Measurements from ENCODE around the gene MRPL47. TPM values are rescaled to one million over a fixed set of nuclear protein-coding genes. Genes with fewer than 3 reads are reported as not detected.

The MRPL47 gene
- total and polyA plus RNA-seq, 2 experiments from 2014 or later: 32.0 to 106 TPM

GRCh38 chr3:179541596-179541995 lies 62.8 kb downstream of the MRPL47 start:
- no peaks in the 10 kb centered on the region for H3K9me3 ChIP-seq (ENCODE audit: low read depth)
- no peaks in the 10 kb centered on the region for H3K36me3 ChIP-seq
- DNase-seq (ENCODE audit: low read depth in 1 of 2, low spot score in 1 of 2): no peak
- TF ChIP-seq CTCF (IDR thresholded peaks at IDR 0.05; ENCODE audit: low read depth, low read length): no peak
- H3K27ac ChIP-seq: no peak overlapping the region
- H3K4me3 ChIP-seq: no peak overlapping the region
- H3K4me1 ChIP-seq (ENCODE audit: low read depth): no peaks in the 10 kb centered on the region
- H3K27me3 ChIP-seq: no peaks in the 10 kb centered on the region

- no peak for DNase-seq (ENCODE audit: low read depth in 1 of 2, low spot score in 1 of 2)
- no peaks in the 10 kb centered on the region for H3K27me3 ChIP-seq
Observed at GRCh38 chr3:179541094-179541493, 63.3 kb downstream of the MRPL47 start.

More at GRCh38 chr3:179541094-179541493, 63.3 kb downstream of the MRPL47 start:
- no peak overlapping the region for H3K4me3 ChIP-seq
- H3K9me3 ChIP-seq (ENCODE audit: low read depth): no peaks in the 10 kb centered on the region
- H3K4me1 ChIP-seq (ENCODE audit: low read depth): no peaks in the 10 kb centered on the region
- no peak for TF ChIP-seq CTCF (IDR thresholded peaks at IDR 0.05; ENCODE audit: low read depth, low read length)
- H3K27ac ChIP-seq: no peak overlapping the region
- H3K36me3 ChIP-seq: no peaks in the 10 kb centered on the region

Other genes starting within 250 kb of the MRPL47 start
- gene GNB4, start 153.2 kb downstream of the MRPL47 start, total RNA-seq: 19.9 and 26.7 TPM in 2 replicates
- 18.4 and 29.6 TPM in 2 replicates for gene GNB4, start 153.2 kb downstream of the MRPL47 start, polyA plus RNA-seq
- gene ACTL6A, start 41.7 kb downstream of the MRPL47 start, total RNA-seq: 68.1 and 80.4 TPM in 2 replicates
- gene ACTL6A, start 41.7 kb downstream of the MRPL47 start, polyA plus RNA-seq: 58.3 and 62.5 TPM in 2 replicates
- 140 and 174 TPM in 2 replicates for gene NDUFB5, start 156 bp upstream of the MRPL47 start, total RNA-seq
- 309 and 317 TPM in 2 replicates for gene NDUFB5, start 156 bp upstream of the MRPL47 start, polyA plus RNA-seq
- gene USP13, start 48.4 kb upstream of the MRPL47 start, total RNA-seq: 28.6 and 30.6 TPM in 2 replicates
- gene USP13, start 48.4 kb upstream of the MRPL47 start, polyA plus RNA-seq: 31.1 and 54.7 TPM in 2 replicates

Data from cardiac muscle cell (in vitro differentiated cells and primary cell).